CD4-positive, CD25-positive, alpha-beta regulatory T cell (primary cell): Measurements from ENCODE around the gene ZNF772. TPM values are rescaled to one million over a fixed set of nuclear protein-coding genes. Genes with fewer than 3 reads are reported as not detected.
"Not testable (repeated sequence)": the region's sequence is repeated elsewhere in the genome, so short reads cannot be mapped to it uniquely, and the experiment has no call there.

Experiments used
- ATAC-seq, 2 donors: fragments of 150-1000 bp; cut with Tn5 transposase; one replicate each; pipeline ENCODE4 v1.10.0; 2021; ENCODE audit warnings: low read depth in 2 of 2, moderate number of reproducible peaks in 2 of 2, moderate library complexity in 1 of 2
- DNase-seq, 3 donors: peaks; one replicate each; pipeline versions ENCODE4 v3.0.0 to v3.0.0-alpha.2; 2012 to 2022; ENCODE audit warnings: mixed read lengths in 1 of 3
- H3K27ac ChIP-seq: one replicate; pipeline ENCODE4 v1.7.0; 2013; ENCODE audit warnings: mild to moderate bottlenecking, low read length; ENCODE audit not compliant: insufficient read depth, poor library complexity, severe bottlenecking
- H3K27me3 ChIP-seq: one replicate; pipeline ENCODE4 v1.7.0; 2013; ENCODE audit warnings: low read length; ENCODE audit not compliant: control insufficient read depth, insufficient read depth
- H3K36me3 ChIP-seq: one replicate; pipeline ENCODE4 v1.7.0; 2013; ENCODE audit warnings: mild to moderate bottlenecking, low read length, moderate library complexity; ENCODE audit not compliant: control insufficient read depth, insufficient read depth
- H3K4me1 ChIP-seq: 2 replicates; pipeline ENCODE4 v1.7.0; 2013; ENCODE audit warnings: mild to moderate bottlenecking, low read length; ENCODE audit not compliant: insufficient read depth, control insufficient read depth, poor library complexity, severe bottlenecking
- H3K4me3 ChIP-seq: one replicate; pipeline ENCODE4 v1.7.0; 2013; ENCODE audit warnings: low read depth, mild to moderate bottlenecking, low read length, moderate library complexity
- H3K9me3 ChIP-seq, 2 experiments: 1 replicate in 1 of 2; 2 replicates in 1 of 2; pipeline ENCODE4 v1.7.0; 2013; ENCODE audit warnings: low read length in 2 of 2, mild to moderate bottlenecking in 1 of 2, moderate library complexity in 1 of 2; ENCODE audit not compliant: control insufficient read depth in 2 of 2
- H3K27ac Mint-ChIP-seq, 3 donors: one replicate each; pipeline ENCODE4 v1.8.0; 2020 to 2022; ENCODE audit warnings: mild to moderate bottlenecking in 3 of 3, mixed read lengths in 3 of 3, moderate library complexity in 2 of 3
- H3K27me3 Mint-ChIP-seq: one replicate; pipeline ENCODE4 v1.8.0; 2022; ENCODE audit warnings: mild to moderate bottlenecking, mixed read lengths
- H3K36me3 Mint-ChIP-seq: one replicate; pipeline ENCODE4 v1.8.0; 2020; ENCODE audit warnings: mixed read lengths
- H3K4me1 Mint-ChIP-seq, 4 donors: one replicate each; pipeline ENCODE4 v1.8.0; 2020 to 2022; ENCODE audit warnings: mixed read lengths in 4 of 4, mild to moderate bottlenecking in 1 of 4
- H3K4me3 Mint-ChIP-seq, 4 donors: one replicate each; pipeline ENCODE4 v1.8.0; 2020 to 2022; ENCODE audit warnings: mild to moderate bottlenecking in 4 of 4, mixed read lengths in 4 of 4, moderate library complexity in 3 of 4
- H3K9me3 Mint-ChIP-seq, 7 donors: one replicate each; pipeline ENCODE4 v1.8.0; 2020 to 2022; ENCODE audit warnings: mixed read lengths in 7 of 7, mild to moderate bottlenecking in 3 of 7, moderate library complexity in 2 of 7
- polyA plus RNA-seq, 4 donors: library from polyadenylated mRNA; unstranded; fragments of 300-500 nt; fragmentation: Illumina TruSeq; gene quantifications; one replicate each; pipeline ENCODE4 v1.2.3, GENCODE V29; 2021
- total RNA-seq: library from RNA; stranded (reverse); gene quantifications from one replicate; pipeline ENCODE4 v1.2.3, GENCODE V29; 2022

The ZNF772 gene
- total and polyA plus RNA-seq, 5 donors from 2014 or later = 0.09 to 4.2 (median 3.4) TPM

DNA sequence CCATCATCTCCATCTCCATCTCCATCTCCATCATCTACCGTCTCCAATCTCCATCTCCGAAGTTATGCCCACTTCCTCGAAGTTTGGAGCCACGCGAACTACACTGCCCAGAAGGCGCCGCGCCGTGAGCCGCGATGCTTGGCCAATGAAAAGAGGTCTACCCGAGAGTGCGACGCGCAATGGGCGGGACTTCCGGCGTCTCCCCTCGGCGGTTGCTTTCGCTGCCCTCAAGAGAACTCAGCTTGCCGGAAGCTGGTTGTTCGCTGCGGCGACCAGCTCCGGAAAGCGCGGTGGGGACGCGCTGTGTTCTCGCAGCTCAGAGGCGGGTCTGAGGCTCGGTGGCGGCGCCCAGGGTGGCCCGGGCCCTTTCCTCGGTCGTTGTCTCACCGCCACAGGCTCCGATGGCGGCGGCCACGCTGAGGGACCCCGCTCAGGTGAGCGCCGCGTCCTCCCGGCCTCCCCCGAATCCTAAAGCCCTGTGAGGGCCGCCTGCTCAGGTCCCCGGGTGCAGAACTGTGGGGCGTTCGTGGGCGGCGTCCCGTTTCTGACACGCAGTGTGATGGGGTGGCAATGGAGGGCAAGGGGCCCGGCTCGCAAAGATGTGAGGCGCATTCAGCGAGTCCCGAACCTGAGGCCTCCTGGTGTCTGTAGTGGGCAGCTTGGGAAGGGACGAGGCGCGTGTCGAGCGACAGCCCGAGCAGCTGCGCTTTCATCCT, 22.5 kb upstream of the ZNF772 start, which contains the start of gene ZNF773:
Gene ZNF773 (plus strand): TSS at position 259 of the 716 bp plus-strand sequence. CDS start 143 bp downstream, at position 402.
- ATAC-seq = peak; percentile 96 to 97

GRCh38 chr19:57499332-57499679, 21.9 kb upstream of the ZNF772 start:
- not testable (repeated sequence) for H3K27me3 Mint-ChIP-seq, H3K4me1 ChIP-seq, ATAC-seq, H3K27me3 ChIP-seq
- Mint-ChIP-seq H3K4me1 (peaks cover 5 to 29% (median 15%) of the 10 kb centered on the region in 4 donors), H3K9me3 (peaks cover 2 to 68% (median 41%) of the 10 kb centered on the region in 7 donors), H3K27ac (peak overlapping the region; percentile 64 to 83 (median 81)), H3K4me3 (peak overlapping the region; percentile 60 to 89 (median 74)), H3K36me3 (peaks cover 45% of the 10 kb centered on the region)
- H3K4me3 ChIP-seq = peak overlapping the region; percentile 13
- DNase-seq = peak in 1 of 3 donors; percentile 16
- peak overlapping the region; percentile 78 for H3K27ac ChIP-seq
- H3K36me3 ChIP-seq = peaks cover 23% of the 10 kb centered on the region
- H3K9me3 ChIP-seq = peaks cover 52 to 81% of the 10 kb centered on the region in 2 experiments

More for the DNA sequence above, 22.5 kb upstream of the ZNF772 start, which contains the start of gene ZNF773:
- Mint-ChIP-seq H3K4me3 (peak within 1 kb of the TSS; percentile 73 to 89 (median 88)), H3K27ac (peak within 1 kb of the TSS; percentile 81 to 90 (median 83)), H3K36me3 (peaks cover 43% of the 10 kb centered on the region), H3K4me1 (peaks cover 5 to 29% (median 14%) of the 10 kb centered on the region in 4 donors), H3K9me3 (peaks cover 2 to 63% (median 44%) of the 10 kb centered on the region in 7 donors)
- peak within 1 kb of the TSS; percentile 78 for H3K27ac ChIP-seq
- H3K27me3 ChIP-seq, H3K4me1 ChIP-seq, H3K27me3 Mint-ChIP-seq: not testable (repeated sequence)
- peak within 1 kb of the TSS; percentile 75 for H3K4me3 ChIP-seq
- peaks cover 24% of the 10 kb centered on the region for H3K36me3 ChIP-seq
- DNase-seq = peak; percentile 87 to 99 (median 94)
- H3K9me3 ChIP-seq = peaks cover 48 to 79% of the 10 kb centered on the region in 2 experiments

DNA sequence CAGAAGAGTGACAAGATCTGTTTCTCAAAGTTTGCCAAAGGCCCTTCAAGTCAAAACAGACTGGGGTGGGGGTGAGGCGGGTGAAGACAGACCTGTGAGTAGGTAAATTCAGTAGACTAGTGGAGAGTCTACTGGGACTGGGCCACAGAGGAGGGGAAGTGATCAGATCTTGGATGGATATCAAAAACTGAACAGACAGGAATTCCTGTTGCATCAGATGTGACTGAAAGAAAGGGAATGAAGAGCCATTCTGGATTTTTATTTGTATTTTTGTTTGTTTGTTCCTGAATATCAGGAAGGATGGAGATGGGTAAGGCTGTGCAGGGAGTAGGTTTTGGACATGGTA, 10.9 kb upstream of the ZNF772 start:
- not testable (repeated sequence) for H3K27me3 Mint-ChIP-seq, H3K27ac ChIP-seq, H3K4me3 ChIP-seq, ATAC-seq, H3K4me1 ChIP-seq, DNase-seq, H3K27me3 ChIP-seq
- Histone ChIP-seq H3K36me3 (peaks cover 27% of the 10 kb centered on the region), H3K9me3 (peaks cover 13 to 25% of the 10 kb centered on the region in 2 experiments)
- Mint-ChIP-seq H3K27ac (peak overlapping the region in 2 of 3 donors; percentile 62 to 80), H3K4me3 (peak overlapping the region; percentile 80 to 92 (median 84)), H3K9me3 (peaks cover 8 to 42% (median 19%) of the 10 kb centered on the region in 7 donors), H3K4me1 (peaks cover 5 to 21% (median 13%) of the 10 kb centered on the region in 4 donors), H3K36me3 (peaks cover 45% of the 10 kb centered on the region)

DNA sequence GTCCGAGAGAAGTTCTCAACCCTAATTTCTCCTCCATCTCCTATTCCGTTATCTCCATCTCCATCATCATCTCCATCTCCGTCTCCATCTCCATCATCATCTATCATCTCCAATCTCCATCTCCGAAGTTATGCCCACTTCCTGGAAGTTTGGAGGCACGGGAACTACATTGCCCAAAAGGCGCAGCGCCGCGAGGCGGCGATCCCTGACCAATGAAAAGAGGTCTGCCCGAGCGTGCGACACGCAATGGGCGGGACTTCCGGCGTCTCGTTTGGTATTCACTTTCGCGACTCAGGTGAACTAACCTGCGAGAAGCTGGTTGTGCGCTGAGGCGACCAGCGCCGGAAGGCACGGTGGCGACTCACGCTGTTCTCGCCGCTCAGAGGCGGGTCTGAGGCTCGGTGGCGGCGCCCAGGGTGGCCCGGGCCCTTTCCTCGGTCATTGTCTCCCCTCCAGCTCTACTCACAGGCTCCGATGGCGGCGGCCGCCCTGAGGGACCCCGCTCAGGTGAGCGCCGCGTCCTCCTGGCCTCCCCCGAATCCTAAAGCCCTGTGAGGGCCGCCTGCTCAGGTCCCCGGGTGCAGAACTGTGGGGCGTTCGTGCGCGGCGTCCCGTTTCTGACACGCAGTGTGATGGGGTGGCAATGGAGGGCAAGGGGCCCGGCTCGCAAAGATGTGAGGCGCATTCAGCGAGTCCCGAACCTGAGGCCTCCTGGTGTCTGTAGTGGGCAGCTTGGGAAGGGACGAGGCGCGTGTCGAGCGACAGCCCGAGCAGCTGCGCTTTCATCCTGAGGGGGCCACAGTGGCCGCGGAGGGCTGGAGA, 10.3 kb upstream of the ZNF772 start, which contains the start of gene ZNF419:
Gene ZNF419 (plus strand): TSS at position 274 of the 822 bp plus-strand sequence. CDS start 201 bp downstream, at position 475.
- H3K4me1 ChIP-seq, H3K27me3 Mint-ChIP-seq, H3K27me3 ChIP-seq: not testable (repeated sequence)
- peaks cover 5 to 21% (median 13%) of the 10 kb centered on the region in 4 donors for H3K4me1 Mint-ChIP-seq
- H3K27ac Mint-ChIP-seq = peak within 1 kb of the TSS; percentile 62 to 97 (median 84)
- H3K4me3 Mint-ChIP-seq = peak within 1 kb of the TSS; percentile 80 to 92 (median 84)
- peak; percentile 96 to 97 for ATAC-seq
- peak within 1 kb of the TSS; percentile 76 for H3K4me3 ChIP-seq
- peaks cover 8 to 19% of the 10 kb centered on the region in 2 experiments for H3K9me3 ChIP-seq
- H3K9me3 Mint-ChIP-seq = peaks cover 8 to 38% (median 19%) of the 10 kb centered on the region in 7 donors
- peak within 1 kb of the TSS; percentile 65 for H3K27ac ChIP-seq
- DNase-seq = peak; percentile 92 to 94 (median 92)
- H3K36me3 Mint-ChIP-seq = peaks cover 39% of the 10 kb centered on the region
- H3K36me3 ChIP-seq = peaks cover 21% of the 10 kb centered on the region

DNA sequence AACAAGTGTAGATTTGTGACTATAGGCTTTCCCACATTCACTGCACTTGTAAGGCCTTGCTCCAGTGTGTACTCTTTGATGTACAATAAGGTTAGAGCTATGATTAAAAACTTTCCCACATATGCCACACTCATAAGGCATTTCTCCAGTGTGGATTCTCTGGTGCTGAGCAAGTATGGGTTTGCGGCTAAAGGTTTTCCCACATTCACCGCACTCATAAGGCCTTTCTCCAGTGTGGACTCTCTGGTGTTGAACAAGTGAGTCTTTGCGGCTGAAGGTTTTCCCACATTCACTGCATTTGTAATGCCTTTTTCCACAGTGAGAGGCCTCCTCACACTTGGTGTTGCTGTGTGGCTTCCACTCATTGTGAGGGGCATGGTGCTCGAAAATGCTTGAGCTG, 3.7 kb downstream of the ZNF772 start:
- DNase-seq (no peak), ATAC-seq (no peak)
- H3K36me3 ChIP-seq = peaks cover 20% of the 10 kb centered on the region
- Mint-ChIP-seq H3K9me3 (peaks cover 3 to 90% (median 54%) of the 10 kb centered on the region in 7 donors), H3K27me3 (no peaks in the 10 kb centered on the region), H3K4me3 (no peak overlapping the region), H3K36me3 (peaks cover 30% of the 10 kb centered on the region), H3K4me1 (peaks cover 5 to 19% (median 8%) of the 10 kb centered on the region in 4 donors), H3K27ac (no peak overlapping the region)
- H3K27me3 ChIP-seq = no peaks in the 10 kb centered on the region
- H3K4me3 ChIP-seq = no peak overlapping the region
- peaks cover 84 to 86% of the 10 kb centered on the region in 2 experiments for H3K9me3 ChIP-seq
- no peak overlapping the region for H3K27ac ChIP-seq
- H3K4me1 ChIP-seq = peaks cover 10% of the 10 kb centered on the region

DNA sequence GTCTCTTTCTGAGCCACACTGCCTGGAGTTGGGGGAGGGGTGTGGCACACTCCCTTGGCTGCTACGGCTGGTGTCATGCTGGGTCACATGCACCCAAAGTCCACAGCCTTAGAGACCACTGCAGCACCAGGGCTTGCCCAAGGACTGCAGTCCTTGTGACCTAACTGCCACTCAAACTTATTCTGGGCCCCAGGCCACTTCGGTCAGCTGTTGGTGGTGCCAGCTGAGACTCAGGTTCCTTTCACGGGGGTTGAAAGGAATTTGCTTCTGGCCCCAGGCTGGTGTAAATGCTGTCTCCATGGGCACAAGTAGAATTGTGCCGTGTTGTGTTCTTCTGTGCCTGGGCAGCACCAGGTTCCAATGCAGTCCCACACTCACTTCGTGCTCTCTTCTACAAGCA, 10.9 kb downstream of the ZNF772 start:
- H3K27ac Mint-ChIP-seq = no peak overlapping the region
- H3K4me3 ChIP-seq = no peak overlapping the region
- no peak overlapping the region for H3K27ac ChIP-seq
- no peaks in the 10 kb centered on the region for H3K36me3 ChIP-seq
- no peak for ATAC-seq
- H3K4me1 Mint-ChIP-seq = no peaks in the 10 kb centered on the region
- DNase-seq = no peak
- peaks cover 4 to 61% (median 20%) of the 10 kb centered on the region in 7 donors for H3K9me3 Mint-ChIP-seq
- H3K27me3 ChIP-seq = no peaks in the 10 kb centered on the region
- H3K4me3 Mint-ChIP-seq = no peak overlapping the region
- H3K36me3 Mint-ChIP-seq = peaks cover 12% of the 10 kb centered on the region
- H3K4me1 ChIP-seq = no peaks in the 10 kb centered on the region
- no peaks in the 10 kb centered on the region for H3K27me3 Mint-ChIP-seq
- peaks cover 55 to 57% of the 10 kb centered on the region in 2 experiments for H3K9me3 ChIP-seq

DNA sequence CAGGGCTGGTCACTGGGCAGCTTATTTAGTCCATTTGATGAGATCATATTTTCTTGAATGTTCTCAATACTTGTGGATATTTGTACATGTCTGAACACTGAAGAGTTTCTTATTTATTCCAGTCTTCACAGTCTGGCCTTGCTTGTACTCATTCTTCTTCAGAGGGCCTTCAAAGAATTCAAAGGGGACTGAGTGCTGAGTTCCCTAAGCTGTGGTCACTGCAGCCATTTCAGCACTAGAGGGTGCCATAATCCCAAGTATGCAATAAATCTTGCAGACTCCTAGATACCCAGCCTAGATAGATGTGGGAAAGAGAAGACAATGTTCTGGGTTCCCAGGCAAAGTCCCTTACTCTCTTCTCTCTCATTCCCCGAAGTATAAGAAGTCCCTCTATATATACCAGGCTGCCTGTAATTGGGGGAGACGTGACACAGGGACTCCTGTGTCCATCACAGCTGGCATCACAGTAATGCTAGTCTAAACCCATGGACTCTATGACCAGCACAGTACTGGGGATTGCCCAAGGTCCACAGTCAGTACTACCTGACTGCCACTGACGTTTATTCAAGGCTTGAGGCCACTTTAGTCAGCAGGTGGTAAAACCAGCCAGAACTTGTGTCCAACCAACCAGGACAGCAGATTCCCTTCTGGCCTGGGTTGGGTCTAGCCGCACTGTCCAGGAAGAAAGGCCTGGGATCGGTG, 11.5 kb downstream of the ZNF772 start:
- H3K36me3 ChIP-seq = no peaks in the 10 kb centered on the region
- H3K4me3 ChIP-seq = no peak overlapping the region
- H3K9me3 Mint-ChIP-seq = peaks cover 3 to 61% (median 22%) of the 10 kb centered on the region in 7 donors
- no peak overlapping the region for H3K4me3 Mint-ChIP-seq
- peaks cover 50 to 53% of the 10 kb centered on the region in 2 experiments for H3K9me3 ChIP-seq
- ATAC-seq = no peak
- peaks cover 9% of the 10 kb centered on the region for H3K36me3 Mint-ChIP-seq
- no peak overlapping the region for H3K27ac Mint-ChIP-seq
- peak in 2 of 3 donors; percentile 17 to 57 for DNase-seq
- no peak overlapping the region for H3K27ac ChIP-seq
- H3K27me3 ChIP-seq = no peaks in the 10 kb centered on the region
- H3K4me1 ChIP-seq = no peaks in the 10 kb centered on the region
- H3K27me3 Mint-ChIP-seq = no peaks in the 10 kb centered on the region
- H3K4me1 Mint-ChIP-seq = no peaks in the 10 kb centered on the region
